GM19372 (cell line): ENCODE data around the gene TRIM46.
"Not testable (repeated sequence)": the region's sequence is repeated elsewhere in the genome, so short reads cannot be mapped to it uniquely, and the experiment has no call there.

Experiments used
- ATAC-seq: cut with Tn5 transposase; IDR thresholded peaks from one replicate; pipeline ENCODE4 v1.9.1; 2021; ENCODE audit warnings: mild to moderate bottlenecking, low read depth, moderate library complexity; ENCODE audit not compliant: unreplicated experiment

Gene TRIM46

GRCh38 chr1:155225404-155225759 is 51.7 kb downstream of the TRIM46 start:
- not testable (repeated sequence) for ATAC-seq

GRCh38 chr1:155226188-155226909 is 52.7 kb downstream of the TRIM46 start:
- no peak for ATAC-seq

- ATAC-seq = no peak
These were observed 53.2 kb downstream of the TRIM46 start for GRCh38 chr1:155226910-155227260.

GRCh38 chr1:155227261-155228095 is 53.8 kb downstream of the TRIM46 start:
- ATAC-seq = peak; percentile 91

GRCh38 chr1:155228096-155228427 is 54.4 kb downstream of the TRIM46 start:
- ATAC-seq = no peak

- not testable (repeated sequence) for ATAC-seq
These were observed 57.7 kb downstream of the TRIM46 start for GRCh38 chr1:155231302-155231701.

- not testable (repeated sequence) for ATAC-seq
These were observed 58.6 kb downstream of the TRIM46 start for GRCh38 chr1:155232001-155232978.

GRCh38 chr1:155233502-155233901 is 59.9 kb downstream of the TRIM46 start:
- not testable (repeated sequence) for ATAC-seq
